NCI-H526 treated with DMSO at 0.1 percent for 48 hours (cell line): Measurements from ENCODE around the gene NPPC.

Experiments used
- DNase-seq: peaks from one replicate; lab custom pipeline; 2025; lab: John Stamatoyannopoulos, UW

The NPPC gene

GRCh38 chr2:231935207-231935524 lies 9.0 kb upstream of the NPPC start:
- no peak for DNase-seq

- no peak for DNase-seq
These were observed 8.4 kb upstream of the NPPC start for GRCh38 chr2:231934441-231935206.

- no peak for DNase-seq
These were observed 7.8 kb upstream of the NPPC start for GRCh38 chr2:231933916-231934401.

GRCh38 chr2:231932985-231933915 lies 7.1 kb upstream of the NPPC start:
- DNase-seq: no peak

GRCh38 chr2:231932711-231932970 lies 6.4 kb upstream of the NPPC start:
- DNase-seq: no peak

GRCh38 chr2:231931481-231931915 lies 5.3 kb upstream of the NPPC start:
- DNase-seq: no peak

GRCh38 chr2:231930593-231931281 lies 4.5 kb upstream of the NPPC start:
- DNase-seq: no peak

GRCh38 chr2:231929961-231930592 lies 3.9 kb upstream of the NPPC start:
- no peak for DNase-seq

- DNase-seq: no peak
These were observed 2.9 kb upstream of the NPPC start for GRCh38 chr2:231928901-231929725.

- DNase-seq: no peak
These were observed 2.3 kb upstream of the NPPC start for GRCh38 chr2:231928481-231928880.

GRCh38 chr2:231927566-231927890 lies 1.3 kb upstream of the NPPC start:
- no peak for DNase-seq

- peak; percentile 59 for DNase-seq
These were observed 767 bp upstream of the NPPC start for GRCh38 chr2:231926761-231927565.

GRCh38 chr2:231925303-231926179 lies 655 bp downstream of the NPPC start:
- DNase-seq: peak; percentile 47

- no peak for DNase-seq
These were observed 1.3 kb downstream of the NPPC start for GRCh38 chr2:231924889-231925275.

- DNase-seq: no peak
These were observed 2.0 kb downstream of the NPPC start for GRCh38 chr2:231923951-231924888.

GRCh38 chr2:231923010-231923344 lies 3.2 kb downstream of the NPPC start:
- no peak for DNase-seq

- no peak for DNase-seq
These were observed 3.7 kb downstream of the NPPC start for GRCh38 chr2:231922311-231923009.

- no peak for DNase-seq
These were observed 5.4 kb downstream of the NPPC start for GRCh38 chr2:231920795-231921194.
